GM19043 (cell line): Measurements from ENCODE around the gene IGFBP4.

Experiments used
- ATAC-seq: cut with Tn5 transposase; IDR thresholded peaks from one replicate; pipeline ENCODE4 v1.9.1; 2021; ENCODE audit warnings: low read depth; ENCODE audit not compliant: unreplicated experiment

Gene IGFBP4

GRCh38 chr17:40452921-40453378, 9.7 kb downstream of the IGFBP4 start:
- ATAC-seq = no peak

GRCh38 chr17:40453881-40454612, 10.8 kb downstream of the IGFBP4 start:
- no peak for ATAC-seq

GRCh38 chr17:40454613-40454995, 11.4 kb downstream of the IGFBP4 start:
- ATAC-seq = no peak

- ATAC-seq = no peak
Observed at GRCh38 chr17:40456396-40456951, 13.2 kb downstream of the IGFBP4 start.

- ATAC-seq = no peak
Observed at GRCh38 chr17:40457369-40457768, 14.1 kb downstream of the IGFBP4 start.

- no peak for ATAC-seq
Observed at GRCh38 chr17:40457964-40458791, 14.9 kb downstream of the IGFBP4 start.

- no peak for ATAC-seq
Observed at GRCh38 chr17:40458851-40459482, 15.7 kb downstream of the IGFBP4 start.

GRCh38 chr17:40459636-40460603, 16.7 kb downstream of the IGFBP4 start:
- no peak for ATAC-seq

GRCh38 chr17:40460604-40460967, 17.3 kb downstream of the IGFBP4 start:
- no peak for ATAC-seq

GRCh38 chr17:40460968-40461731, 17.9 kb downstream of the IGFBP4 start:
- no peak for ATAC-seq

GRCh38 chr17:40461732-40462342, 18.6 kb downstream of the IGFBP4 start:
- ATAC-seq = no peak

GRCh38 chr17:40462343-40463121, 19.3 kb downstream of the IGFBP4 start:
- no peak for ATAC-seq

- no peak for ATAC-seq
Observed at GRCh38 chr17:40463122-40463550, 19.9 kb downstream of the IGFBP4 start.

- ATAC-seq = no peak
Observed at GRCh38 chr17:40464392-40464855, 21.2 kb downstream of the IGFBP4 start.

GRCh38 chr17:40466298-40466971, 23.2 kb downstream of the IGFBP4 start:
- no peak for ATAC-seq

GRCh38 chr17:40467281-40467867, 24.1 kb downstream of the IGFBP4 start:
- ATAC-seq = no peak

- no peak for ATAC-seq
Observed at GRCh38 chr17:40468560-40468959, 25.3 kb downstream of the IGFBP4 start.
